Liver (tissue), 9 donors: ENCODE data around the gene CDC42BPG. TPM values are rescaled to one million over a fixed set of nuclear protein-coding genes. Genes with fewer than 3 reads are reported as not detected.

Experiments
- DNase-seq: peaks from one replicate; pipeline ENCODE4 v3.0.0-alpha.2; 2017; ENCODE audit warnings: low spot score
- H3K27ac ChIP-seq, 2 donors: one replicate each; pipeline ENCODE4 v1.7.0; 2013; ENCODE audit warnings: inconsistent platforms in 2 of 2, low read length in 2 of 2, control low read depth in 1 of 2, low read depth in 1 of 2, mild to moderate bottlenecking in 1 of 2
- H3K27me3 ChIP-seq, 4 donors: one replicate each; pipeline versions ENCODE4 v1.6.1 to v1.7.0; 2013; ENCODE audit warnings: low read length in 3 of 4, inconsistent platforms in 1 of 4, mild to moderate bottlenecking in 1 of 4, moderate library complexity in 1 of 4; ENCODE audit not compliant: control insufficient read depth in 4 of 4, insufficient read depth in 4 of 4
- H3K36me3 ChIP-seq, 4 donors: one replicate each; pipeline versions ENCODE4 v1.6.1 to v1.7.0; 2013; ENCODE audit warnings: low read length in 3 of 4, mild to moderate bottlenecking in 3 of 4, low read depth in 1 of 4, moderate library complexity in 1 of 4; ENCODE audit not compliant: control insufficient read depth in 4 of 4, insufficient read depth in 3 of 4
- H3K4me1 ChIP-seq, 4 donors: one replicate each; pipeline versions ENCODE4 v1.6.1 to v1.7.0; 2013; ENCODE audit warnings: low read length in 3 of 4, mild to moderate bottlenecking in 3 of 4, moderate library complexity in 1 of 4; ENCODE audit not compliant: control insufficient read depth in 4 of 4, insufficient read depth in 4 of 4
- H3K4me3 ChIP-seq, 3 donors: one replicate each; pipeline versions ENCODE4 v1.6.1 to v1.7.0; 2013; ENCODE audit warnings: low read length in 3 of 3, control low read depth in 1 of 3, low read depth in 1 of 3, mild to moderate bottlenecking in 1 of 3
- H3K9ac ChIP-seq, 2 donors: one replicate each; pipeline ENCODE4 v1.7.0; 2013; ENCODE audit warnings: low read length in 2 of 2, mild to moderate bottlenecking in 2 of 2, moderate library complexity in 2 of 2, control low read depth in 1 of 2, low read depth in 1 of 2
- H3K9me3 ChIP-seq, 4 donors: one replicate each; pipeline versions ENCODE4 v1.6.1 to v1.7.0; 2013; ENCODE audit warnings: low read length in 3 of 4; ENCODE audit not compliant: control insufficient read depth in 4 of 4
- EGR1 ChIP-seq, 2 donors: IDR thresholded peaks; 2 replicates each; pipeline ENCODE4 v1.6.1; 2016 to 2018; ENCODE audit warnings: antibody characterized with exemption in 2 of 2, low read depth in 2 of 2
- FOXA1 ChIP-seq: IDR thresholded peaks from 2 replicates; pipeline ENCODE4 v1.6.1; 2016; ENCODE audit warnings: antibody characterized with exemption
- FOXA2 ChIP-seq: IDR thresholded peaks from 2 replicates; pipeline ENCODE4 v1.6.1; 2016; ENCODE audit warnings: antibody characterized with exemption
- GABPA ChIP-seq, 2 donors: IDR thresholded peaks in 1 of 2; conservative IDR thresholded peaks in 1 of 2; 2 replicates each; pipeline ENCODE4 v1.6.1; 2016; ENCODE audit warnings: antibody characterized with exemption in 2 of 2, mild to moderate bottlenecking in 1 of 2, moderate library complexity in 1 of 2
- HNF4A ChIP-seq, 2 donors: conservative IDR thresholded peaks; 2 replicates each; pipeline ENCODE4 v1.6.1; 2016; ENCODE audit warnings: antibody characterized with exemption in 2 of 2, mild to moderate bottlenecking in 2 of 2
- JUND ChIP-seq, 2 donors: IDR thresholded peaks; 2 replicates each; pipeline ENCODE4 v1.6.1; 2016; ENCODE audit warnings: antibody characterized with exemption in 2 of 2
- MAX ChIP-seq: IDR thresholded peaks from 2 replicates; pipeline ENCODE4 v1.6.1; 2016; ENCODE audit warnings: antibody characterized with exemption
- NR2F2 ChIP-seq: IDR thresholded peaks from 2 replicates; pipeline ENCODE4 v1.6.1; 2016; ENCODE audit warnings: antibody characterized with exemption
- RAD21 ChIP-seq, 2 donors: IDR thresholded peaks; 2 replicates each; pipeline ENCODE4 v1.6.1; 2016; ENCODE audit warnings: antibody characterized with exemption in 2 of 2, mild to moderate bottlenecking in 2 of 2
- RXRA ChIP-seq, 2 donors: IDR thresholded peaks; 2 replicates each; pipeline ENCODE4 v1.6.1; 2017 to 2018; ENCODE audit warnings: antibody characterized with exemption in 2 of 2, mild to moderate bottlenecking in 1 of 2
- SP1 ChIP-seq: IDR thresholded peaks from 2 replicates; pipeline ENCODE4 v1.6.1; 2018; ENCODE audit warnings: antibody characterized with exemption, mild to moderate bottlenecking
- TAF1 ChIP-seq: conservative IDR thresholded peaks from 2 replicates; pipeline ENCODE4 v1.6.1; 2016; ENCODE audit warnings: antibody characterized with exemption, mild to moderate bottlenecking
- YY1 ChIP-seq: IDR thresholded peaks from 2 replicates; pipeline ENCODE4 v1.6.1; 2016; ENCODE audit warnings: antibody characterized with exemption, mild to moderate bottlenecking
- ZBTB33 ChIP-seq: IDR thresholded peaks from 2 replicates; pipeline ENCODE4 v1.6.1; 2016; ENCODE audit warnings: antibody characterized with exemption
- WGBS: extraction: QIAGEN DNeasy Blood & Tissue Kit; methylation state at CpG from one replicate; pipeline ENCODE4 v1.1.7; 2013; 5-methylcytosine and 5-hydroxymethylcytosine counted together
- polyA plus RNA-seq, 2 donors: library from polyadenylated mRNA; stranded (reverse) in 1 of 2; unstranded in 1 of 2; fragments of 200-250 nt in 1 of 2; fragments of >200 nt in 1 of 2; fragmentation: Nextera tagmentation in 1 of 2; extraction: Ambion mirVana in 1 of 2; gene quantifications; one replicate each; pipeline versions ENCODE4 v1.2.1 to v1.2.3, GENCODE V29; 2013 to 2015
- total RNA-seq, 2 donors: library from RNA; depleted of rRNA; stranded (reverse); fragments of >200 nt; gene quantifications; one replicate each; pipeline ENCODE4 v1.2.3, GENCODE V29; 2014
- TF ChIP-seq, protein P1 (sequence below): fragments of 150-350 bp; IDR thresholded peaks from 2 replicates; pipeline ENCODE4 v1.5.1; 2017; ENCODE audit warnings: improper control_type of control experiment, low read depth, low read length; ENCODE audit not compliant: missing input control
- TF ChIP-seq, protein P2 (sequence below): IDR thresholded peaks from 2 replicates; pipeline ENCODE4 v1.6.1; 2016; ENCODE audit warnings: antibody characterized with exemption
- TF ChIP-seq, protein P3 (sequence below): IDR thresholded peaks from 2 replicates; pipeline ENCODE4 v1.6.1; 2016; ENCODE audit warnings: antibody characterized with exemption, mild to moderate bottlenecking
- donor health status: healthy.
- donor health status: healthy.
- donor health status: healthy.
- donor health status: healthy.
- donor health status: healthy.

Gene CDC42BPG
- total and polyA plus RNA-seq, 4 donors: 0.18 to 1.2 (median 0.58) TPM

DNA sequence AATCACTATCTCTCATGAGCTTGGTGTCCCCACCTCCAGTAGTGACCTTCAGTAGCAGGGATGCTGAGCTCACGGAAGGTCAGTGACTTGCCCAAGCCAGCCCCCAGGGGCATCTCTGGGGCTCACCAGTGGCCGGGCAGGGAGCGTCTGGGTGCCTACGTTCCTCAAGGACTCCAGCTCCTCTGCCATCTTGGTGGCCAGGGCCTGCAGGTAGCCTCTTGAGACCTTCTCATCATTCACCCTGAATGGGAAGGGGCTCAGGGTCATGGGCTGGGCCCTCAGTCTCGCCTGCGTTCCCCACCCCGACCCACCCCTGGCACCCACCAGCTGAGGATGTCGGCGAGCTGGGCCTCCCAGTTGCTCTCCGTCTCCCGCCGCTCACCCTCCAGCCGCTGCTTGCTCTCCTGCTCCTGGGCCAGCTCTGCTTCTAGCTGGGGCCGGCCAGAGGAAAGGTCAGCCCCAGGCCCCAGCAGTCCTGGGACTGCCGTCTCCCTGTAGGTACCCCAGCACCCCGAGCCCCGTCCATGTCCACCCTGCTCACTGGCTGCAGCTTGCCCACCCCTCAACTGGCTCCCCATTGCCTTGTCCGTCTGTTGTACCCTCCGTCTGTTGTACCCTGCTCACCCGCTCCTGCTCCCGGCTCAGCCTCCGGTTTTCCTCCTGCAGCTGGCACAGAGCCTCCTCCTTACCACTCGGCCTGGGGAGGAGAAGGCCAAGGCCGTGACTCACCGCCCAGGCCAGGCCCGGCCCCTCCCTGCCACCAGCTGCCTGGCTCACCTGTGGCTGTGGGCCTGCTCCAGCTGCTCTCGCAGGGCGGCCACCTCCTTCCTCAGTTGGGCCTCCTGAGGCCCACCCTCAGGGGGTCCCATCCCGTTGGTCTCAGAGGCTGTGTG is 9.5 kb downstream of the CDC42BPG start (continued):
- no peak for TF ChIP-seq FOXA2
- TF ChIP-seq GABPA (IDR thresholded peaks at IDR 0.05 in 1 of 2, conservative IDR thresholded peaks at IDR 0.05 in 1 of 2): no peak
- no peak for TF ChIP-seq EGR1 (IDR thresholded peaks at IDR 0.05; ENCODE audit: low read depth in 2 of 2)
- TF ChIP-seq ZBTB33: no peak
- TF ChIP-seq YY1: no peak

DNA sequence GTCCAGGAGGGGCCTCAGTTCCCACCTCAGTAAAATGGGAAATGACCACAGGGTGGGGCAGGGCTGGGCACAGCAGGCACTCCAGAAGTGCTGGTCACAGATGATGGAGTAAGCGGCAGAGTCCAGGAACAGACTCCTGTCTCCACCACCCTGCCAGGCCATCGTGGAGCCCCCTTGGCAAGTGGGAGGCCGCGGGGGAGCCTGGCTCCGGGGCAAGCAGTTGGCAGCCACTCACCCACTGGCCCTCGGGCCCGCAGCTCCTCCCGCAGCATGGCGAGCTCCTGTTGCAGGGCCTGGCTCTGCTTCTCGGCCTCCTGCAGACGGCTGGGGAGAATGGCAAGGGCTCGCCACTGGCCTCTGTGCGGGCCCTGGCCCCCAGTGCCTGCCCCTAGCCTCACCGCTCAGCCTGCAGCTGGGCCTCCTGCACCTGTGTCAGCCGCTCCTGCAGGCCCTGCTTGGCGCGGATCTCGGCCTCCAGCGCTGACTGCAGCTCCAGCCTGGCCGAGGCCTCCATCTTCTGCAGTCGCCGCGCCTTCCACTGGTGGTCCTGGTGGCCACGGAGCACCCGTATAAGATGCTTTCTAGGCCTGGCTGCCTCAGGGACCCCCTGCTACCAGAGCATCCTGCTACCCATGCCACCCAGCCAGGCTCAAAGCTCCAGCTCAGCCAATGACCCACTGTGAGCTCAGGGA is 10.3 kb downstream of the CDC42BPG start:
- H3K36me3 ChIP-seq: no peaks in the 10 kb centered on the region
- no peak for DNase-seq
- H3K27ac ChIP-seq: no peak overlapping the region
- H3K9ac ChIP-seq: no peak overlapping the region
- no peaks in the 10 kb centered on the region for H3K27me3 ChIP-seq
- H3K4me3 ChIP-seq: no peak overlapping the region
- WGBS: 97% methylated on average over 25 of the region's 25 CpGs
- no peaks in the 10 kb centered on the region for H3K9me3 ChIP-seq
- TF ChIP-seq, protein P1, sequence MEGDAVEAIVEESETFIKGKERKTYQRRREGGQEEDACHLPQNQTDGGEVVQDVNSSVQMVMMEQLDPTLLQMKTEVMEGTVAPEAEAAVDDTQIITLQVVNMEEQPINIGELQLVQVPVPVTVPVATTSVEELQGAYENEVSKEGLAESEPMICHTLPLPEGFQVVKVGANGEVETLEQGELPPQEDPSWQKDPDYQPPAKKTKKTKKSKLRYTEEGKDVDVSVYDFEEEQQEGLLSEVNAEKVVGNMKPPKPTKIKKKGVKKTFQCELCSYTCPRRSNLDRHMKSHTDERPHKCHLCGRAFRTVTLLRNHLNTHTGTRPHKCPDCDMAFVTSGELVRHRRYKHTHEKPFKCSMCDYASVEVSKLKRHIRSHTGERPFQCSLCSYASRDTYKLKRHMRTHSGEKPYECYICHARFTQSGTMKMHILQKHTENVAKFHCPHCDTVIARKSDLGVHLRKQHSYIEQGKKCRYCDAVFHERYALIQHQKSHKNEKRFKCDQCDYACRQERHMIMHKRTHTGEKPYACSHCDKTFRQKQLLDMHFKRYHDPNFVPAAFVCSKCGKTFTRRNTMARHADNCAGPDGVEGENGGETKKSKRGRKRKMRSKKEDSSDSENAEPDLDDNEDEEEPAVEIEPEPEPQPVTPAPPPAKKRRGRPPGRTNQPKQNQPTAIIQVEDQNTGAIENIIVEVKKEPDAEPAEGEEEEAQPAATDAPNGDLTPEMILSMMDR: no peak
- TF ChIP-seq SP1 (no peak), TAF1 (no peak), RXRA (IDR thresholded peaks at IDR 0.05) (no peak), RAD21 (IDR thresholded peaks at IDR 0.05) (no peak), FOXA2 (no peak), JUND (IDR thresholded peaks at IDR 0.05) (no peak), HNF4A (conservative IDR thresholded peaks at IDR 0.05) (no peak), MAX (no peak), GABPA (IDR thresholded peaks at IDR 0.05 in 1 of 2, conservative IDR thresholded peaks at IDR 0.05 in 1 of 2) (no peak), YY1 (no peak)
- no peaks in the 10 kb centered on the region for H3K4me1 ChIP-seq

DNA sequence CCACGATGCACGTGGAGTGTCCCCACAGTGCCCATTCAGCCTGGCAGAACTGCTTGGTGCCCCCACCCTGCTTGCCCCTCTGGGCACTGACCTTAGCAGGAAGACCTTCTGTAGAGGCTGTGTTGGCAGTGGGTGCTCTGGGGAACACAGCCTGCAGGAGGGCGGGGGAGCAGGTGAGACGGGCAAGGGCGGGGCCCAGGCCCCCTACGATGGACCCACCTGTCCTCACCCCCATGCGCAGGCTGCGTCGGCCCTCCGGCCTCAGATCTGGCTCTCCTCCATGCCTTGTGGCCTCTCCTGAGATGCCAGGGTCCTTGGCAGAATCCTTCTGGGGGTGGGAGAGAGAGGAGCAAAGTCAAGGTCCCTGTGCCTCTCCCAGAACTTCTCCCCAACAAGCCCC is 10.9 kb downstream of the CDC42BPG start:
- H3K9ac ChIP-seq: no peak overlapping the region
- H3K4me1 ChIP-seq: no peaks in the 10 kb centered on the region
- H3K4me3 ChIP-seq: no peak overlapping the region
- H3K36me3 ChIP-seq: no peaks in the 10 kb centered on the region
- H3K9me3 ChIP-seq: no peaks in the 10 kb centered on the region
- no peaks in the 10 kb centered on the region for H3K27me3 ChIP-seq
- H3K27ac ChIP-seq: no peak overlapping the region
- 95% methylated on average over 10 of the region's 10 CpGs for WGBS
- DNase-seq: no peak
- TF ChIP-seq NR2F2 (no peak), FOXA2 (no peak), TAF1 (no peak), HNF4A (conservative IDR thresholded peaks at IDR 0.05) (no peak), RXRA (IDR thresholded peaks at IDR 0.05) (no peak), FOXA1 (no peak), GABPA (IDR thresholded peaks at IDR 0.05 in 1 of 2, conservative IDR thresholded peaks at IDR 0.05 in 1 of 2) (no peak), RAD21 (IDR thresholded peaks at IDR 0.05) (no peak)
- TF ChIP-seq, protein P2, sequence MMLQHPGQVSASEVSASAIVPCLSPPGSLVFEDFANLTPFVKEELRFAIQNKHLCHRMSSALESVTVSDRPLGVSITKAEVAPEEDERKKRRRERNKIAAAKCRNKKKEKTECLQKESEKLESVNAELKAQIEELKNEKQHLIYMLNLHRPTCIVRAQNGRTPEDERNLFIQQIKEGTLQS: no peak
- TF ChIP-seq, protein P1: no peak
- TF ChIP-seq, protein P3, sequence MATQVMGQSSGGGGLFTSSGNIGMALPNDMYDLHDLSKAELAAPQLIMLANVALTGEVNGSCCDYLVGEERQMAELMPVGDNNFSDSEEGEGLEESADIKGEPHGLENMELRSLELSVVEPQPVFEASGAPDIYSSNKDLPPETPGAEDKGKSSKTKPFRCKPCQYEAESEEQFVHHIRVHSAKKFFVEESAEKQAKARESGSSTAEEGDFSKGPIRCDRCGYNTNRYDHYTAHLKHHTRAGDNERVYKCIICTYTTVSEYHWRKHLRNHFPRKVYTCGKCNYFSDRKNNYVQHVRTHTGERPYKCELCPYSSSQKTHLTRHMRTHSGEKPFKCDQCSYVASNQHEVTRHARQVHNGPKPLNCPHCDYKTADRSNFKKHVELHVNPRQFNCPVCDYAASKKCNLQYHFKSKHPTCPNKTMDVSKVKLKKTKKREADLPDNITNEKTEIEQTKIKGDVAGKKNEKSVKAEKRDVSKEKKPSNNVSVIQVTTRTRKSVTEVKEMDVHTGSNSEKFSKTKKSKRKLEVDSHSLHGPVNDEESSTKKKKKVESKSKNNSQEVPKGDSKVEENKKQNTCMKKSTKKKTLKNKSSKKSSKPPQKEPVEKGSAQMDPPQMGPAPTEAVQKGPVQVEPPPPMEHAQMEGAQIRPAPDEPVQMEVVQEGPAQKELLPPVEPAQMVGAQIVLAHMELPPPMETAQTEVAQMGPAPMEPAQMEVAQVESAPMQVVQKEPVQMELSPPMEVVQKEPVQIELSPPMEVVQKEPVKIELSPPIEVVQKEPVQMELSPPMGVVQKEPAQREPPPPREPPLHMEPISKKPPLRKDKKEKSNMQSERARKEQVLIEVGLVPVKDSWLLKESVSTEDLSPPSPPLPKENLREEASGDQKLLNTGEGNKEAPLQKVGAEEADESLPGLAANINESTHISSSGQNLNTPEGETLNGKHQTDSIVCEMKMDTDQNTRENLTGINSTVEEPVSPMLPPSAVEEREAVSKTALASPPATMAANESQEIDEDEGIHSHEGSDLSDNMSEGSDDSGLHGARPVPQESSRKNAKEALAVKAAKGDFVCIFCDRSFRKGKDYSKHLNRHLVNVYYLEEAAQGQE: no peak
